RWPE1 (cell line): ENCODE results near the gene PTPN14.
A peak's percentile ranks its signal among the peaks of the same experiment; 100 is the strongest.
"Not testable (repeated sequence)": the region's sequence is repeated elsewhere in the genome, so short reads cannot be mapped to it uniquely, and the experiment has no call there.

Experiments used
- CTCF ChIA-PET: fragments of 350-600 bp; sonication (Branson Sonifier 250); formaldehyde crosslinking; extraction: SDS; loops from one replicate; lab custom pipeline; 2021; lab: Yijun Ruan, JAX
- POLR2A ChIA-PET: fragments of 400-600 bp; formaldehyde crosslinking; extraction: SDS; loops from one replicate; lab custom pipeline; 2020; ENCODE audit warnings: antibody characterized with exemption; ENCODE audit not compliant: low non-redundant PET; lab: Yijun Ruan, JAX
- DNase-seq: peaks from one replicate; pipeline ENCODE4 v3.0.0; 2012; ENCODE audit warnings: low spot score
- H3K27ac ChIP-seq: fragments of 450-650 bp; 2 replicates; pipeline ENCODE4 v1.5.1; 2017
- CTCF ChIP-seq: fragments of 450-650 bp; conservative IDR thresholded peaks from 2 replicates; pipeline ENCODE4 v1.5.1; 2017; ENCODE audit warnings: low read depth, mild to moderate bottlenecking

The PTPN14 gene

GRCh38 chr1:214581785-214582184 is 30.4 kb upstream of the PTPN14 start:
- DNase-seq, result peak; percentile 81
- peak overlapping the region; percentile 90 for H3K27ac ChIP-seq
- TF ChIP-seq CTCF, result no peak
- CTCF ChIA-PET, result interaction anchor here (0.6 to 4.5 kb wide), 3 partner anchors 17 to 270 kb away, joined by 3 to 31 read pairs (median 5); no protein-coding TSS in a partner anchor
- POLR2A ChIA-PET, result no interaction called here

- CTCF ChIA-PET, result interaction anchor here (0.6 to 0.7 kb wide), 2 partner anchors 210 to 1094 kb away, joined by 3 to 7 read pairs; no protein-coding TSS in a partner anchor
- no peak overlapping the region for H3K27ac ChIP-seq
- no peak for DNase-seq
- no peak for TF ChIP-seq CTCF
- POLR2A ChIA-PET, result no interaction called here
Measured at GRCh38 chr1:214579183-214579582, 27.8 kb upstream of the PTPN14 start.

GRCh38 chr1:214576120-214576519 is 24.7 kb upstream of the PTPN14 start:
- DNase-seq, CTCF ChIA-PET, POLR2A ChIA-PET, H3K27ac ChIP-seq: not testable (repeated sequence)

- ChIA-PET POLR2A (interaction anchor here (0.8 to 0.9 kb wide), 2 partner anchors 23 to 24 kb away, joined by 3 to 4 read pairs; partner anchors contain the start of gene PTPN14), CTCF (interaction anchor here (1.3 to 1.6 kb wide), 2 partner anchors 10 to 122 kb away, joined by 4 to 5 read pairs; no protein-coding TSS in a partner anchor)
- TF ChIP-seq CTCF, result no peak
Measured at GRCh38 chr1:214574598-214575411, 23.4 kb upstream of the PTPN14 start.

GRCh38 chr1:214573386-214574318 is 22.2 kb upstream of the PTPN14 start:
- peak overlapping the region; percentile 90 for H3K27ac ChIP-seq
- peak; percentile 69 for DNase-seq
- no peak for TF ChIP-seq CTCF
- ChIA-PET POLR2A (interaction anchor here (0.8 to 0.9 kb wide), 2 partner anchors 22 to 23 kb away, joined by 3 to 4 read pairs; partner anchors contain the start of gene PTPN14), CTCF (interaction anchor here (1.0 to 1.6 kb wide), 3 partner anchors 11 to 121 kb away, joined by 4 to 5 read pairs (median 5); no protein-coding TSS in a partner anchor)

More at GRCh38 chr1:214574598-214575411, 23.4 kb upstream of the PTPN14 start:
- peak; percentile 69 for DNase-seq
- peak overlapping the region; percentile 92 for H3K27ac ChIP-seq

GRCh38 chr1:214571281-214571680 is 19.9 kb upstream of the PTPN14 start:
- CTCF ChIA-PET, result no interaction called here
- POLR2A ChIA-PET, result no interaction called here
- no peak for TF ChIP-seq CTCF
- no peak overlapping the region for H3K27ac ChIP-seq
- no peak for DNase-seq
